Activated B cell treated with CpG ODN at 0.5 μM for 24 hours (primary cell): ENCODE results near the gene PAXX. TPM values are rescaled to one million over a fixed set of nuclear protein-coding genes. Genes with fewer than 3 reads are reported as not detected.

Source experiments
- ATAC-seq: fragments of 200-7000 bp; cut with Tn5 transposase; one replicate; pipeline ENCODE4 v1.10.0; 2021; ENCODE audit warnings: low read depth, mild to moderate bottlenecking, moderate library complexity
- CTCF ChIA-PET: fragments of 350-600 bp; sonication (Branson Sonifier 250); formaldehyde crosslinking; loops from one replicate; lab custom pipeline; 2021; ENCODE audit warnings: antibody characterized with exemption; lab: Charles Lee
- POLR2A ChIA-PET: fragments of 350-600 bp; sonication (Branson Sonifier 250); formaldehyde crosslinking; loops from one replicate; lab custom pipeline; 2021; ENCODE audit warnings: antibody characterized with exemption; lab: Charles Lee
- DNase-seq: peaks from one replicate; pipeline ENCODE4 v3.0.0; 2022
- H3K27ac Mint-ChIP-seq: one replicate; pipeline ENCODE4 v1.8.0; 2020; ENCODE audit warnings: mixed read lengths
- H3K27me3 Mint-ChIP-seq: one replicate; pipeline ENCODE4 v1.8.0; 2021; ENCODE audit warnings: mixed read lengths
- H3K36me3 Mint-ChIP-seq: one replicate; pipeline ENCODE4 v1.8.0; 2021; ENCODE audit warnings: low read depth, mixed read lengths
- H3K4me1 Mint-ChIP-seq: one replicate; pipeline ENCODE4 v1.8.0; 2021; ENCODE audit warnings: mixed read lengths
- H3K4me3 Mint-ChIP-seq: one replicate; pipeline ENCODE4 v1.8.0; 2020; ENCODE audit warnings: mild to moderate bottlenecking, mixed read lengths
- H3K9me3 Mint-ChIP-seq: one replicate; pipeline ENCODE4 v1.8.0; 2020; ENCODE audit warnings: mixed read lengths
- intact Hi-C: fragments of 100-400 bp; cut with micrococcal nuclease; formaldehyde crosslinking; loops from one replicate; pipeline ENCODE4 v1.15.1; 2024
- total RNA-seq: library from RNA; stranded (reverse); gene quantifications from 2 replicates; pipeline ENCODE4 v1.2.3, GENCODE V29; 2022
- TF ChIP-seq, protein P1 (sequence below): fragments of 200-600 bp; IDR thresholded peaks from one replicate; pipeline ENCODE4 v1.8.0; 2022; ENCODE audit warnings: antibody characterized with exemption, mild to moderate bottlenecking

PAXX gene
- total RNA-seq, 1 donor from 2014 or later = 47.8 TPM

DNA sequence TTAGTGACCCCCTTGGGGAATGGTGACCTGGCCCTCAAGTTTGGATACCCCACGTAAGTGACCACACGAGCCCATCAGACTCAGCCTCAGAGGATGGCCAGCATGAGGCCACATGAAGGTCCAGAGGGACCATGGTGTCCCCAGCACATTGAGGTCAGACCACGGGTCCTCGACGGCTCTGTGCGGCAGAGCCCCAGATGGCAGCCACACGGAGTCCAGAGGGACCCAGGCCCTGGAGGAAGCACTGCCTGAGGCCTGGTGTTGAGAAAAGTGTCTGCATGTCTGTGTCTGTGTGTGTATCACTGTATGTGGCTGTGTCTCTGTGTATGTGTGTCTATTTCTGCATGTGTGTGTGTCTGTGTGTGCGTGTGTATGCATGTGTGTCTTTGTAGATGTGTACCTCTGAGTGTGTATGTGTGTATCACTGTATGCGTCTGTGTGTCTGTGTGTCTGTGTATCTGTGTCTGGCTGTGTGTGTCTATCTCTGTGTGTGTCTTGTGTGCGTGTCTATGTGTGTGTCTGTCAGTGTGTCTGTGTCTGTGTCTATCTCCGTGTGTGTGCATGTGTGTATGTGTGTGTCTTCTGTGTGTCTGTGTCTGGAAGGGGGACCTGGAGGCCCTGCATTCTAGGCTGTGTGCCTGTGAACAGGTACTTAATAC is 8.4 kb upstream of the PAXX start:
- Mint-ChIP-seq H3K4me3 (no peak overlapping the region), H3K4me1 (peaks cover 2% of the 10 kb centered on the region), H3K36me3 (no peaks in the 10 kb centered on the region), H3K27ac (no peak overlapping the region), H3K9me3 (no peaks in the 10 kb centered on the region), H3K27me3 (peaks cover 37% of the 10 kb centered on the region)
- intact Hi-C loops = no loop called here
- POLR2A ChIA-PET = no interaction called here
- CTCF ChIA-PET = no interaction called here
- no peak for DNase-seq
- TF ChIP-seq, protein P1, sequence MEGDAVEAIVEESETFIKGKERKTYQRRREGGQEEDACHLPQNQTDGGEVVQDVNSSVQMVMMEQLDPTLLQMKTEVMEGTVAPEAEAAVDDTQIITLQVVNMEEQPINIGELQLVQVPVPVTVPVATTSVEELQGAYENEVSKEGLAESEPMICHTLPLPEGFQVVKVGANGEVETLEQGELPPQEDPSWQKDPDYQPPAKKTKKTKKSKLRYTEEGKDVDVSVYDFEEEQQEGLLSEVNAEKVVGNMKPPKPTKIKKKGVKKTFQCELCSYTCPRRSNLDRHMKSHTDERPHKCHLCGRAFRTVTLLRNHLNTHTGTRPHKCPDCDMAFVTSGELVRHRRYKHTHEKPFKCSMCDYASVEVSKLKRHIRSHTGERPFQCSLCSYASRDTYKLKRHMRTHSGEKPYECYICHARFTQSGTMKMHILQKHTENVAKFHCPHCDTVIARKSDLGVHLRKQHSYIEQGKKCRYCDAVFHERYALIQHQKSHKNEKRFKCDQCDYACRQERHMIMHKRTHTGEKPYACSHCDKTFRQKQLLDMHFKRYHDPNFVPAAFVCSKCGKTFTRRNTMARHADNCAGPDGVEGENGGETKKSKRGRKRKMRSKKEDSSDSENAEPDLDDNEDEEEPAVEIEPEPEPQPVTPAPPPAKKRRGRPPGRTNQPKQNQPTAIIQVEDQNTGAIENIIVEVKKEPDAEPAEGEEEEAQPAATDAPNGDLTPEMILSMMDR = no peak
- ATAC-seq = no peak

DNA sequence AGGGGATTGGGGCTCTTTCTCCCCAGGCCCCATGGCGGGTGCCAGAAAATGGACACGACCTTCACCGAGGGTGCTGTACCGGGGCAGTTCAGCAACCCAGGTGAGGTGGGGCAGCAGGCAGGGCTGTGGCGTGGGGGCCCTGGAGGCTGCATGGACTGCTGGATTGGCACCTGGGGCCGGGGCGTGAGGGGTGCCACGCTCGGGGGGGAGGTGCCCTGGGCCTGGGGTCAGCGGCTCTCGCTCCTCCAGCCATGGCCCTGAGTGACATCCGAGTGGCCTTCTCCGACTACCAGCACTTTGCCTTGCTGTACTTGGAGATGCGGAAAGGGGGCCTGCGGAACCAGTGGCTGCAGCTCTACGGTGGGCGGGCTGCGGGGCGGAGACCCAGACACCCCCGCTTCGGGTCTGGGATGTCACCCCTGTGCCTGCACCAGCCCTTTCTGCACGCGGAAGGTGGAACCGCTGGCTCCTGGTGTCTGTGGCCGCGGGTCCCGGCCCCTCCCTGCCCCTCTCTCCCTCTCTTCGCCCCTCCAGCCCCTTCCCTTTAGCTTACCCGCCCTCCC is 7.7 kb upstream of the PAXX start:
- H3K27ac Mint-ChIP-seq = no peak overlapping the region
- H3K27me3 Mint-ChIP-seq = peaks cover 37% of the 10 kb centered on the region
- intact Hi-C loops = no loop called here
- ChIA-PET CTCF (no interaction called here), POLR2A (no interaction called here)
- no peaks in the 10 kb centered on the region for H3K9me3 Mint-ChIP-seq
- DNase-seq (no peak), ATAC-seq (no peak)
- H3K36me3 Mint-ChIP-seq = no peaks in the 10 kb centered on the region
- H3K4me1 Mint-ChIP-seq = peaks cover 2% of the 10 kb centered on the region
- TF ChIP-seq, protein P1 = no peak
- no peak overlapping the region for H3K4me3 Mint-ChIP-seq

DNA sequence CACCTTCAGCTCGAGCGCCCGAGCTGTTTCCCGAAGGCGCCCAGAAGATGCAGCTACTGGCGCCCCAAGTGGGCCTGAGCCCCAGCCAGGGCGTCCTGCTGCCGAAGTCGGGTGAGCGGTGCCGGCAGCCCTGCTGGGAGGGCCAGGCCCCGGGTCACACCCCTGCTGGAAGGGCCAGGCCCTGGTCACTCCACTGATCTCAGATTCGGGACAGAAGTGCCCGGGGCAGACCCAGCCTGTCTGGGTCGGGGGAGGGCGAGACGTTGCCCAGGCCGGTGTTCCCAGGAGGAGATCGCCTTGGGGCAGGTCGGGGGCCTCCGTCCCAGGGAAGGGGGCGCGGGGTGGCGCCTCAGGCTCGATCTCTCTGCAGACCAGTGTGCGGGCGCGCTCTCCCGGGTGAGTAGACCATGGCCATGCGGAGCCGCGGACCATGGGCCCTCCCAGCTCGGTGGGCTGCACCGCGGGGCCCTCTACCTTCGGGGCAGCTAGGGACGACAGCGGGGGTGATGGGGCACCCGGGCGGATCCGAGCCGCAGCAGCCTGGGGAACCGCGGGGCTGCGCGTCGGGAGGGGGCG is 7.1 kb upstream of the PAXX start:
- Mint-ChIP-seq H3K27me3 (peaks cover 37% of the 10 kb centered on the region), H3K27ac (no peak overlapping the region), H3K4me3 (no peak overlapping the region), H3K9me3 (no peaks in the 10 kb centered on the region), H3K36me3 (no peaks in the 10 kb centered on the region), H3K4me1 (peaks cover 2% of the 10 kb centered on the region)
- TF ChIP-seq, protein P1 = no peak
- intact Hi-C loops = no loop called here
- ChIA-PET CTCF (no interaction called here), POLR2A (no interaction called here)
- ATAC-seq = no peak
- no peak for DNase-seq

DNA sequence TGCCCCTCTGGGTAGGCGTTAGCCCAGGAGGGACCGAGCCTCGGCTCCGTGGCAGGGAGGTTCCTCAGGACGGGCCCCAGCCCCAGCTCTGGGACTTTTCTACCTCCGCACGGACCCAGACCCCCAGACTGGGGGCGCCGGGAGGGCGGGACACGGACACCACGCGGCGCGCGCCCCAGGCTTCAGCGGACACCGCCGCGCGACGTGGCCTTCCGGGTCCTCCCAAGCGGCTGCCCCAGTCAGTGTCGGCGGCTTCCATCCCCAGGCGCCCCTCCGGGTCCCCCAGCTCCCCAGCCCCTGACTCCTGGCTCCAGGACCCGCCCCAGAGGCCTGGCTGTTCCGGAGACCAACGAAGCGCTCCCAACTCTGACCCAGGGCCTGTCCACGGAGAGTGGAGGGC is 6.4 kb upstream of the PAXX start:
- intact Hi-C loops = no loop called here
- Mint-ChIP-seq H3K27ac (no peak overlapping the region), H3K27me3 (peaks cover 31% of the 10 kb centered on the region), H3K9me3 (no peaks in the 10 kb centered on the region), H3K4me1 (peaks cover 2% of the 10 kb centered on the region), H3K4me3 (no peak overlapping the region), H3K36me3 (no peaks in the 10 kb centered on the region)
- ATAC-seq (no peak), DNase-seq (no peak)
- POLR2A ChIA-PET = interaction anchor here (1.3 kb wide), 1 partner anchor 10 kb away, joined by 3 read pairs; the partner anchor contains the start of gene CLIC3
- TF ChIP-seq, protein P1 = no peak
- CTCF ChIA-PET = no interaction called here

DNA sequence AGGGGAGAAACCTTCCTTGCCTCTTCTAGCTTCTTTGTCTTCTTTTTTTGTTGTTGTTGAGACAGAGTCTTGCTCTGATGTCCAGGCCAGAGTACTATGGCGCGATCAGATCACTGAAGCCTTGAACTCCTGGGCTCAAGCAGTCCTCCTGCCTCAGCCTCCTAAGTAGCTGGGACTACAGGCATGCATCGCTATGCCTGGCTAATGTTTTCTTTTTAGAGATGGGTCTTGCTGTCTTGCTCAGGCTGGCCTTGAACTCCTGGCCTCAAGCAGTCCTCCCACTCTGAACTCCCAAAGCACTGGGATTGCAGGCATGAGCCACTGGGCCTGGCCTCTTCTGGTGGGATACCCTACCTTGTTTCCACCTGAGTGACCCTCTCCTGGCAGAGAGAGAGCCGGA is 3.4 kb upstream of the PAXX start:
- DNase-seq (no peak), ATAC-seq (no peak)
- ChIA-PET POLR2A (no interaction called here), CTCF (interaction anchor here (1.3 to 2.4 kb wide), 2 partner anchors 40 to 147 kb away, joined by 4 to 7 read pairs; partner anchors contain the start of gene AJM1)
- Mint-ChIP-seq H3K27me3 (peaks cover 17% of the 10 kb centered on the region), H3K27ac (no peak overlapping the region), H3K4me3 (no peak overlapping the region), H3K9me3 (no peaks in the 10 kb centered on the region), H3K36me3 (peaks cover 5% of the 10 kb centered on the region), H3K4me1 (peaks cover 18% of the 10 kb centered on the region)
- intact Hi-C loops = no loop called here
- TF ChIP-seq, protein P1 = no peak
